IPS-18a (cell line): Measurements from ENCODE around the gene ZNF195.

Experiments used
- H3K27ac ChIP-seq: one replicate; pipeline ENCODE4 v1.5.1; 2013; ENCODE audit warnings: low read length
- H3K27me3 ChIP-seq: one replicate; pipeline ENCODE4 v1.6.1; 2013; ENCODE audit warnings: mild to moderate bottlenecking, low read length; ENCODE audit not compliant: control insufficient read depth, insufficient read depth
- H3K36me3 ChIP-seq: one replicate; pipeline ENCODE4 v1.6.1; 2013; ENCODE audit warnings: low read depth, low read length; ENCODE audit not compliant: control insufficient read depth
- H3K4me1 ChIP-seq: one replicate; pipeline ENCODE4 v1.6.1; 2013; ENCODE audit warnings: low read depth, low read length; ENCODE audit not compliant: control insufficient read depth
- H3K4me3 ChIP-seq: one replicate; pipeline ENCODE4 v1.5.1; 2013; ENCODE audit warnings: low read length
- H3K9ac ChIP-seq: one replicate; pipeline ENCODE4 v1.6.1; 2013; ENCODE audit warnings: mild to moderate bottlenecking, low read length, moderate library complexity
- H3K9me3 ChIP-seq: one replicate; pipeline ENCODE4 v1.6.1; 2013; ENCODE audit warnings: low read depth, low read length; ENCODE audit not compliant: control insufficient read depth

Gene ZNF195

GRCh38 chr11:3368199-3368598, 10.7 kb downstream of the ZNF195 start:
- Histone ChIP-seq H3K9ac (no peak overlapping the region), H3K27ac (no peak overlapping the region), H3K36me3 (peaks cover 97% of the 10 kb centered on the region), H3K9me3 (peaks cover 34% of the 10 kb centered on the region), H3K4me1 (no peaks in the 10 kb centered on the region), H3K27me3 (no peaks in the 10 kb centered on the region), H3K4me3 (no peak overlapping the region)

GRCh38 chr11:3367221-3367620, 11.7 kb downstream of the ZNF195 start:
- Histone ChIP-seq H3K27me3 (no peaks in the 10 kb centered on the region), H3K4me3 (no peak overlapping the region), H3K4me1 (no peaks in the 10 kb centered on the region), H3K9ac (no peak overlapping the region), H3K9me3 (peaks cover 44% of the 10 kb centered on the region), H3K27ac (no peak overlapping the region), H3K36me3 (peaks cover 97% of the 10 kb centered on the region)

- Histone ChIP-seq H3K27ac (no peak overlapping the region), H3K36me3 (peaks cover 63% of the 10 kb centered on the region), H3K9me3 (peaks cover 76% of the 10 kb centered on the region), H3K4me3 (no peak overlapping the region), H3K4me1 (no peaks in the 10 kb centered on the region), H3K9ac (no peak overlapping the region), H3K27me3 (no peaks in the 10 kb centered on the region)
Measured at GRCh38 chr11:3359092-3359824, 19.7 kb downstream of the ZNF195 start.

- peaks cover 51% of the 10 kb centered on the region for H3K36me3 ChIP-seq
- no peaks in the 10 kb centered on the region for H3K4me1 ChIP-seq
- no peak overlapping the region for H3K27ac ChIP-seq
- no peak overlapping the region for H3K4me3 ChIP-seq
- no peaks in the 10 kb centered on the region for H3K27me3 ChIP-seq
- H3K9ac ChIP-seq, result no peak overlapping the region
- peaks cover 65% of the 10 kb centered on the region for H3K9me3 ChIP-seq
Measured at GRCh38 chr11:3357994-3358676, 20.8 kb downstream of the ZNF195 start.

GRCh38 chr11:3357302-3357701, 21.6 kb downstream of the ZNF195 start:
- Histone ChIP-seq H3K27me3 (no peaks in the 10 kb centered on the region), H3K4me3 (no peak overlapping the region), H3K36me3 (peaks cover 43% of the 10 kb centered on the region), H3K9ac (no peak overlapping the region), H3K4me1 (no peaks in the 10 kb centered on the region), H3K27ac (no peak overlapping the region), H3K9me3 (peaks cover 56% of the 10 kb centered on the region)

GRCh38 chr11:3356858-3357257, 22.1 kb downstream of the ZNF195 start:
- no peaks in the 10 kb centered on the region for H3K27me3 ChIP-seq
- peaks cover 40% of the 10 kb centered on the region for H3K36me3 ChIP-seq
- H3K27ac ChIP-seq, result no peak overlapping the region
- no peaks in the 10 kb centered on the region for H3K4me1 ChIP-seq
- no peak overlapping the region for H3K4me3 ChIP-seq
- H3K9me3 ChIP-seq, result peaks cover 52% of the 10 kb centered on the region
- H3K9ac ChIP-seq, result no peak overlapping the region

- H3K9me3 ChIP-seq, result peaks cover 14% of the 10 kb centered on the region
- no peak overlapping the region for H3K9ac ChIP-seq
- H3K27me3 ChIP-seq, result no peaks in the 10 kb centered on the region
- H3K4me3 ChIP-seq, result no peak overlapping the region
- no peak overlapping the region for H3K27ac ChIP-seq
- peaks cover 2% of the 10 kb centered on the region for H3K36me3 ChIP-seq
- H3K4me1 ChIP-seq, result no peaks in the 10 kb centered on the region
Measured at GRCh38 chr11:3353066-3353465, 25.9 kb downstream of the ZNF195 start.

GRCh38 chr11:3347127-3347526, 31.8 kb downstream of the ZNF195 start:
- no peak overlapping the region for H3K27ac ChIP-seq
- no peaks in the 10 kb centered on the region for H3K27me3 ChIP-seq
- H3K4me3 ChIP-seq, result no peak overlapping the region
- H3K4me1 ChIP-seq, result no peaks in the 10 kb centered on the region
- no peaks in the 10 kb centered on the region for H3K9me3 ChIP-seq
- no peak overlapping the region for H3K9ac ChIP-seq
- no peaks in the 10 kb centered on the region for H3K36me3 ChIP-seq

GRCh38 chr11:3346587-3346986, 32.4 kb downstream of the ZNF195 start:
- no peak overlapping the region for H3K9ac ChIP-seq
- H3K27ac ChIP-seq, result no peak overlapping the region
- H3K9me3 ChIP-seq, result no peaks in the 10 kb centered on the region
- no peaks in the 10 kb centered on the region for H3K4me1 ChIP-seq
- no peaks in the 10 kb centered on the region for H3K27me3 ChIP-seq
- H3K36me3 ChIP-seq, result no peaks in the 10 kb centered on the region
- no peak overlapping the region for H3K4me3 ChIP-seq

GRCh38 chr11:3345736-3346135, 33.2 kb downstream of the ZNF195 start:
- no peak overlapping the region for H3K9ac ChIP-seq
- H3K36me3 ChIP-seq, result no peaks in the 10 kb centered on the region
- no peaks in the 10 kb centered on the region for H3K4me1 ChIP-seq
- no peaks in the 10 kb centered on the region for H3K27me3 ChIP-seq
- H3K4me3 ChIP-seq, result no peak overlapping the region
- no peaks in the 10 kb centered on the region for H3K9me3 ChIP-seq
- H3K27ac ChIP-seq, result no peak overlapping the region

GRCh38 chr11:3344327-3345174, 34.4 kb downstream of the ZNF195 start:
- Histone ChIP-seq H3K9me3 (no peaks in the 10 kb centered on the region), H3K27me3 (no peaks in the 10 kb centered on the region), H3K27ac (no peak overlapping the region), H3K9ac (no peak overlapping the region), H3K36me3 (no peaks in the 10 kb centered on the region), H3K4me3 (no peak overlapping the region), H3K4me1 (no peaks in the 10 kb centered on the region)
